Neural cell (in vitro differentiated cells): ENCODE results near the gene MANEA. TPM values are rescaled to one million over a fixed set of nuclear protein-coding genes. Genes with fewer than 3 reads are reported as not detected.

Experiments used
- H2AFZ ChIP-seq: fragments of 200-600, 300-800 bp; sonication (generic), shearing (Covaris generic); 2 replicates; pipeline ENCODE4 v1.6.0; 2014; ENCODE audit warnings: low read depth, mild to moderate bottlenecking, antibody characterized with exemption, low read length, moderate library complexity
- H3F3A ChIP-seq: fragments of 200-600 bp; shearing (Covaris generic); 2 replicates; pipeline ENCODE4 v1.6.1; 2016; ENCODE audit warnings: mild to moderate bottlenecking, moderate library complexity, mixed read lengths, antibody characterized with exemption, low read length; ENCODE audit not compliant: insufficient read depth, poor library complexity, severe bottlenecking
- H3K27ac ChIP-seq: fragments of 200-600, 300-800 bp; sonication (generic), shearing (Covaris generic); 2 replicates; pipeline ENCODE4 v1.5.1; 2014; ENCODE audit warnings: mild to moderate bottlenecking, low read length, moderate library complexity
- H3K27me3 ChIP-seq: fragments of 300-800, 200-600 bp; sonication (generic), shearing (Covaris generic); 2 replicates; pipeline ENCODE4 v1.6.0; 2014; ENCODE audit warnings: mild to moderate bottlenecking, low read depth, low read length, moderate library complexity; ENCODE audit not compliant: insufficient read depth
- H3K36me3 ChIP-seq: fragments of 300-800, 200-600 bp; sonication (generic), shearing (Covaris generic); 2 replicates; pipeline ENCODE4 v1.5.1; 2014; ENCODE audit warnings: mild to moderate bottlenecking, antibody characterized with exemption, low read length, moderate library complexity; ENCODE audit not compliant: insufficient read depth
- H3K4me2 ChIP-seq: fragments of 300-800, 200-600 bp; sonication (generic), shearing (Covaris generic); 2 replicates; pipeline ENCODE4 v1.6.0; 2014; ENCODE audit warnings: mild to moderate bottlenecking, low read length
- H3K4me3 ChIP-seq: fragments of 300-800, 200-600 bp; sonication (generic), shearing (Covaris generic); 2 replicates; pipeline ENCODE4 v1.5.1; 2014; ENCODE audit warnings: mild to moderate bottlenecking, low read length, moderate library complexity
- H3K79me2 ChIP-seq: fragments of 200-600 bp; shearing (Covaris generic); replicated peaks from 2 replicates; pipeline ENCODE4 v1.6.0; 2014; ENCODE audit warnings: mild to moderate bottlenecking, low read length, moderate library complexity; ENCODE audit not compliant: insufficient read depth
- H3K9ac ChIP-seq: fragments of 300-800, 200-600 bp; sonication (generic), shearing (Covaris generic); 2 replicates; pipeline ENCODE4 v1.6.1; 2016; ENCODE audit warnings: mild to moderate bottlenecking, low read length, mixed read lengths
- H3K9me2 ChIP-seq: fragments of 200-600 bp; shearing (Covaris generic); 2 replicates; pipeline ENCODE4 v1.6.1; 2016; ENCODE audit warnings: mild to moderate bottlenecking, low read length, mixed read lengths; ENCODE audit not compliant: insufficient read depth
- H3K9me3 ChIP-seq: fragments of 200-600, 300-800 bp; sonication (generic), shearing (Covaris generic); 2 replicates; pipeline ENCODE4 v1.6.1; 2016; ENCODE audit warnings: mild to moderate bottlenecking, mixed run types, low read length, moderate library complexity, mixed read lengths
- H4K20me1 ChIP-seq: fragments of 200-600 bp; shearing (Covaris generic); 2 replicates; pipeline ENCODE4 v1.6.1; 2016; ENCODE audit warnings: mild to moderate bottlenecking, mixed run types; ENCODE audit not compliant: insufficient read depth
- EP300 ChIP-seq: fragments of 450-650 bp; conservative IDR thresholded peaks from 2 replicates; pipeline ENCODE4 v1.6.1; 2014; ENCODE audit warnings: antibody characterized with exemption, mild to moderate bottlenecking, moderate library complexity; ENCODE audit not compliant: poor library complexity, severe bottlenecking
- EZH2 ChIP-seq: fragments of 200-600, 300-800 bp; shearing (Covaris generic), sonication (generic); IDR thresholded peaks from 2 replicates; pipeline ENCODE4 v1.6.1; 2014; ENCODE audit warnings: antibody characterized with exemption, low read length, borderline replicate concordance, mild to moderate bottlenecking; ENCODE audit not compliant: insufficient read depth, poor library complexity, severe bottlenecking
- MXI1 ChIP-seq: fragments of 450-650 bp; conservative IDR thresholded peaks from 2 replicates; pipeline ENCODE4 v1.6.1; 2014; ENCODE audit warnings: antibody characterized with exemption, mild to moderate bottlenecking; ENCODE audit not compliant: poor library complexity, severe bottlenecking
- POLR2AphosphoS5 ChIP-seq: IDR thresholded peaks from 2 replicates; pipeline ENCODE4 v1.6.1; 2012
- RAD21 ChIP-seq: fragments of 450-650 bp; conservative IDR thresholded peaks from 2 replicates; pipeline ENCODE4 v1.6.1; 2014; ENCODE audit warnings: antibody characterized with exemption, mild to moderate bottlenecking, moderate library complexity
- SMC3 ChIP-seq: fragments of 450-650 bp; conservative IDR thresholded peaks from 2 replicates; pipeline ENCODE4 v1.6.1; 2014; ENCODE audit warnings: antibody characterized with exemption, mild to moderate bottlenecking, moderate library complexity; ENCODE audit not compliant: poor library complexity
- TAF1 ChIP-seq: IDR thresholded peaks from 2 replicates; pipeline ENCODE4 v1.6.1; 2012; ENCODE audit warnings: low read depth
- polyA plus RNA-seq: library from polyadenylated mRNA; depleted of rRNA; stranded (reverse); fragments of >200 nt; gene quantifications from 2 replicates; pipeline ENCODE4 v1.2.3, GENCODE V29; 2014
- TF ChIP-seq, protein P1 (sequence below): IDR thresholded peaks from 2 replicates; pipeline ENCODE4 v1.6.1; 2012; ENCODE audit warnings: borderline replicate concordance
- TF ChIP-seq, protein P2 (sequence below): fragments of 450-650 bp; IDR thresholded peaks from 2 replicates; pipeline ENCODE4 v1.5.1; 2014; ENCODE audit warnings: antibody characterized with exemption, mild to moderate bottlenecking, moderate library complexity; ENCODE audit not compliant: poor library complexity, severe bottlenecking

The MANEA gene
- polyA plus RNA-seq, 1 donor from 2014 or later = 7.9 TPM

DNA sequence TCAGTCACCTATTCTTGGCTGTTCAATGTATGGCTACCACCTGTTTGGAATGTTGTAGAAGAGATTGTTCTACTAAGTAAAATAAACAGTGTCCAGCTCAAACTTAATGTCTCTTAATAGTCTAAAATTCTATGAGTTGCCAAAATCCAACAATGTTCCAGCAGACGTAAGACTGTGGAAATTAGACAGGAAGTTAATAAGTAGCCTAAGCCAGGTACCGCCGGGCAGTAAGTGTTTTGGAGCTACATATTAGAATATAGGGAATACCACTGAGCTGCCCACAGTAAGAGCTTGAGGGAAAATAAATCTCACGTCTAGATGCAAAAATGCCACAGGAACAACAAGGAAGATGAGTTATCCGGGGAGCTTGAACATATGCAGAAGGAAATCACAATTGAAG, 7.8 kb upstream of the MANEA start:
- no peaks in the 10 kb centered on the region for H4K20me1 ChIP-seq
- H3K4me2 ChIP-seq = no peak overlapping the region
- no peak for TF ChIP-seq EZH2
- no peak for TF ChIP-seq EP300
- TF ChIP-seq POLR2AphosphoS5 = no peak
- no peak for TF ChIP-seq SMC3
- TF ChIP-seq MXI1 = no peak
- TF ChIP-seq, protein P1, sequence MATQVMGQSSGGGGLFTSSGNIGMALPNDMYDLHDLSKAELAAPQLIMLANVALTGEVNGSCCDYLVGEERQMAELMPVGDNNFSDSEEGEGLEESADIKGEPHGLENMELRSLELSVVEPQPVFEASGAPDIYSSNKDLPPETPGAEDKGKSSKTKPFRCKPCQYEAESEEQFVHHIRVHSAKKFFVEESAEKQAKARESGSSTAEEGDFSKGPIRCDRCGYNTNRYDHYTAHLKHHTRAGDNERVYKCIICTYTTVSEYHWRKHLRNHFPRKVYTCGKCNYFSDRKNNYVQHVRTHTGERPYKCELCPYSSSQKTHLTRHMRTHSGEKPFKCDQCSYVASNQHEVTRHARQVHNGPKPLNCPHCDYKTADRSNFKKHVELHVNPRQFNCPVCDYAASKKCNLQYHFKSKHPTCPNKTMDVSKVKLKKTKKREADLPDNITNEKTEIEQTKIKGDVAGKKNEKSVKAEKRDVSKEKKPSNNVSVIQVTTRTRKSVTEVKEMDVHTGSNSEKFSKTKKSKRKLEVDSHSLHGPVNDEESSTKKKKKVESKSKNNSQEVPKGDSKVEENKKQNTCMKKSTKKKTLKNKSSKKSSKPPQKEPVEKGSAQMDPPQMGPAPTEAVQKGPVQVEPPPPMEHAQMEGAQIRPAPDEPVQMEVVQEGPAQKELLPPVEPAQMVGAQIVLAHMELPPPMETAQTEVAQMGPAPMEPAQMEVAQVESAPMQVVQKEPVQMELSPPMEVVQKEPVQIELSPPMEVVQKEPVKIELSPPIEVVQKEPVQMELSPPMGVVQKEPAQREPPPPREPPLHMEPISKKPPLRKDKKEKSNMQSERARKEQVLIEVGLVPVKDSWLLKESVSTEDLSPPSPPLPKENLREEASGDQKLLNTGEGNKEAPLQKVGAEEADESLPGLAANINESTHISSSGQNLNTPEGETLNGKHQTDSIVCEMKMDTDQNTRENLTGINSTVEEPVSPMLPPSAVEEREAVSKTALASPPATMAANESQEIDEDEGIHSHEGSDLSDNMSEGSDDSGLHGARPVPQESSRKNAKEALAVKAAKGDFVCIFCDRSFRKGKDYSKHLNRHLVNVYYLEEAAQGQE = no peak
- no peak for TF ChIP-seq RAD21
- TF ChIP-seq, protein P2, sequence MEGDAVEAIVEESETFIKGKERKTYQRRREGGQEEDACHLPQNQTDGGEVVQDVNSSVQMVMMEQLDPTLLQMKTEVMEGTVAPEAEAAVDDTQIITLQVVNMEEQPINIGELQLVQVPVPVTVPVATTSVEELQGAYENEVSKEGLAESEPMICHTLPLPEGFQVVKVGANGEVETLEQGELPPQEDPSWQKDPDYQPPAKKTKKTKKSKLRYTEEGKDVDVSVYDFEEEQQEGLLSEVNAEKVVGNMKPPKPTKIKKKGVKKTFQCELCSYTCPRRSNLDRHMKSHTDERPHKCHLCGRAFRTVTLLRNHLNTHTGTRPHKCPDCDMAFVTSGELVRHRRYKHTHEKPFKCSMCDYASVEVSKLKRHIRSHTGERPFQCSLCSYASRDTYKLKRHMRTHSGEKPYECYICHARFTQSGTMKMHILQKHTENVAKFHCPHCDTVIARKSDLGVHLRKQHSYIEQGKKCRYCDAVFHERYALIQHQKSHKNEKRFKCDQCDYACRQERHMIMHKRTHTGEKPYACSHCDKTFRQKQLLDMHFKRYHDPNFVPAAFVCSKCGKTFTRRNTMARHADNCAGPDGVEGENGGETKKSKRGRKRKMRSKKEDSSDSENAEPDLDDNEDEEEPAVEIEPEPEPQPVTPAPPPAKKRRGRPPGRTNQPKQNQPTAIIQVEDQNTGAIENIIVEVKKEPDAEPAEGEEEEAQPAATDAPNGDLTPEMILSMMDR = no peak
- TF ChIP-seq TAF1 = no peak
- peaks cover 2% of the 10 kb centered on the region for H3K79me2 ChIP-seq
- H3K9ac ChIP-seq = no peak overlapping the region
- H2AFZ ChIP-seq = no peak overlapping the region
- no peaks in the 10 kb centered on the region for H3K36me3 ChIP-seq
- no peaks in the 10 kb centered on the region for H3F3A ChIP-seq
- H3K9me2 ChIP-seq = no peaks in the 10 kb centered on the region
- H3K27ac ChIP-seq = no peak overlapping the region
- no peaks in the 10 kb centered on the region for H3K27me3 ChIP-seq
- H3K9me3 ChIP-seq = no peaks in the 10 kb centered on the region
- no peak overlapping the region for H3K4me3 ChIP-seq

DNA sequence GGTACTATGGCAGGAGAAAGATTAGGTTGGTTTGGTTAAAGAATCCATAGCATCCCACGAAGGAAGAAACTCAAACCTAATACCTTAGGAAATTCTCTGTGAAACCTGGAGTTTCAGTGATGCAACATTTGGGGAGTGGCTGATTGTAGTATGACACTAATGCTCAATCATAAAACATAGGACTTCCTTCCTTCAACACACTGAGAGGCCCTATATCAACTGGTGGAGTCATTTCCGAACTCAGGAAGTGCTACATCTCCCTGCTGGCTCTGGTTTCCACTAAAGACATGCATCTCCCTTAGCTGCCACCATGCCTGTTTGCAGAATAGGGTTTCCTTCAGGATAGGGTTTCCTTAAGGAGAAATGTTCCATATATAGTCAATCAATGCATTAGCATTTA, 5.2 kb upstream of the MANEA start:
- Histone ChIP-seq H3K4me3 (no peak overlapping the region), H3K27me3 (no peaks in the 10 kb centered on the region), H3K36me3 (no peaks in the 10 kb centered on the region), H4K20me1 (no peaks in the 10 kb centered on the region), H3K9me2 (no peaks in the 10 kb centered on the region), H2AFZ (no peak overlapping the region), H3K9ac (no peak overlapping the region), H3K4me2 (no peak overlapping the region), H3K79me2 (peaks cover 24% of the 10 kb centered on the region), H3K27ac (no peak overlapping the region), H3K9me3 (no peaks in the 10 kb centered on the region), H3F3A (no peaks in the 10 kb centered on the region)
- TF ChIP-seq POLR2AphosphoS5 (no peak), EP300 (no peak), RAD21 (no peak), EZH2 (no peak), SMC3 (no peak), MXI1 (no peak), TAF1 (no peak)
- TF ChIP-seq, protein P2 = no peak
- TF ChIP-seq, protein P1 = no peak
